Mucosa of stomach (tissue), 1 donor: ENCODE measurements around the gene CCT7.

ENCODE experiments used
- H3K27me3 ChIP-seq: one replicate; pipeline ENCODE4 v1.7.0; 2013; ENCODE audit warnings: mild to moderate bottlenecking, low read length; ENCODE audit not compliant: control insufficient read depth, insufficient read depth
- H3K36me3 ChIP-seq: one replicate; pipeline ENCODE4 v1.7.0; 2013; ENCODE audit warnings: low read length; ENCODE audit not compliant: control insufficient read depth, insufficient read depth
- H3K4me1 ChIP-seq: one replicate; pipeline ENCODE4 v1.7.0; 2013; ENCODE audit warnings: mild to moderate bottlenecking, low read length; ENCODE audit not compliant: control insufficient read depth, insufficient read depth
- H3K4me3 ChIP-seq: one replicate; pipeline ENCODE4 v1.7.0; 2013; ENCODE audit warnings: low read length
- H3K9ac ChIP-seq: one replicate; pipeline ENCODE4 v1.7.0; 2013; ENCODE audit warnings: mild to moderate bottlenecking, low read length, moderate library complexity
- H3K9me3 ChIP-seq: one replicate; pipeline ENCODE4 v1.7.0; 2013; ENCODE audit warnings: mild to moderate bottlenecking, low read length, moderate library complexity; ENCODE audit not compliant: control insufficient read depth
- donor health status: Pancreatic carcinoma.

CCT7 gene

GRCh38 chr2:73250872-73251846 is 17.1 kb downstream of the CCT7 start:
- Histone ChIP-seq H3K4me1 (no peaks in the 10 kb centered on the region), H3K9me3 (no peaks in the 10 kb centered on the region), H3K36me3 (peaks cover 16% of the 10 kb centered on the region), H3K4me3 (no peak overlapping the region), H3K27me3 (no peaks in the 10 kb centered on the region), H3K9ac (no peak overlapping the region)

DNA sequence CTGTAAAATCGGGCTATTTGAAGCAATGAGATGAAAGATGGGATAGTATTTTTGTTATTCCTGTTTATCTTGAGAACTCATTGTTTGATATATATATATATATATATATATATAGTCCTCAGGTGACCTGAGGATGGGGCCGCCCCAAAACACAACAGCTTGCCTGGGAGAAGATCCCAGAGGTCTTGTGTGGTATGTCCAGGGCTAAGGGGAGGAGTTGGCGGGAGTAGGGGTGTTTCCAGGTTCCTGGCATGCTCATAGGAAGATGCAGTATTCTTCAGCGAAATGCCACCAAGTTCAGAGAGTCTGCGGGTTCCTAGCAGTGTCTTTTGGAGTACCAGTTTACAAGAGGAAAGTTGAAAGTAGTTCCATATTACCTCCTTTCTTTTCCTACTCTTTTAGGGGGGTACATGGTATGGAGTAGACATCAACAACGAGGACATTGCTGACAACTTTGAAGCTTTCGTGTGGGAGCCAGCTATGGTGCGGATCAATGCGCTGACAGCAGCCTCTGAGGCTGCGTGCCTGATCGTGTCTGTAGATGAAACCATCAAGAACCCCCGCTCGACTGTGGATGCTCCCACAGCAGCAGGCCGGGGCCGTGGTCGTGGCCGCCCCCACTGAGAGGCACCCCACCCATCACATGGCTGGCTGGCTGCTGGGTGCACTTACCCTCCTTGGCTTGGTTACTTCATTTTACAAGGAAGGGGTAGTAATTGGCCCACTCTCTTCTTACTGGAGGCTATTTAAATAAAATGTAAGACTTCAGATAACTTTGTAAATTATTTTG is 18.3 kb downstream of the CCT7 start:
- no peak overlapping the region for H3K4me3 ChIP-seq
- H3K36me3 ChIP-seq = peaks cover 12% of the 10 kb centered on the region
- H3K27me3 ChIP-seq = no peaks in the 10 kb centered on the region
- no peak overlapping the region for H3K9ac ChIP-seq
- no peaks in the 10 kb centered on the region for H3K4me1 ChIP-seq
- H3K9me3 ChIP-seq = no peaks in the 10 kb centered on the region

DNA sequence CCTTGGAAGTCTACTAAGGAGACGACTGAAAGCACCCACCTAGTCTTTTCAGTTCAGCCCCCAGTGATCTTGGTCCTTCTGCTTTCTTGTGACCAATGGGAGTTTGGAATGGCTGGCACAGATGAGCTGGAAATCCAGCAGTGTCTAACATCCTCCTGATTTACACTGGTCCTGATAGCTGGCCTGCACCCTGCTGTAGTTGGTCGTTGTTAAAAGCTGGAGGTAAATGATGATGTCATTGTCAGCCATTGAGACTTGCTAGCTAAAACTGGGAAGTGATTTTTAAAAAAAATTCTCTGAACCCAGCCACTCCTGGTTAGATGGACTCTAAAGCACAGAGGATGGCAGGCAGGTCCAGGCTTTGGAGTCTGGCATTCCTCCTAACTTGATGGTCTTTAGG is 19.3 kb downstream of the CCT7 start:
- peaks cover 12% of the 10 kb centered on the region for H3K36me3 ChIP-seq
- no peak overlapping the region for H3K9ac ChIP-seq
- no peaks in the 10 kb centered on the region for H3K9me3 ChIP-seq

DNA sequence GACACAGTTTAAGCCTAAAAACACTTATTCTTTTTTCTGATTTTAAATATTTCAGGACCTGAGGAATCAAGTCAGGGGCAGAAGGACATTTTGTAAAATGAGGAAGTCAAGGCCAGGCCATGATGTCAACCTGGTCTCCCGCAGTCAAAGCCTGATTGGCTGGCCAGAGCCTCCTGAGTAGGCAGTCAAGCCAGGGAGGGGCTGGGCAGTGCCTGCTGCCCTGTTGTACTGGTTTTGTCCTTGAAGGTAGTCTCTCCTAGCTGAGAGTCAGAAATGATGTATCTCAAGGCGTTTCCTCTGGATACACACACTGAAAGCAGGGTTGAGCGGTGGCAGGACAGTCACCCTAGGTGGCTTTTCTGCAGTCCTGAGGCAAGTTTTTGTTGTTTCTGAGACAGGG is 19.8 kb downstream of the CCT7 start:
- no peaks in the 10 kb centered on the region for H3K27me3 ChIP-seq
- H3K4me3 ChIP-seq = no peak overlapping the region
- H3K9ac ChIP-seq = no peak overlapping the region
- H3K9me3 ChIP-seq = no peaks in the 10 kb centered on the region
- H3K4me1 ChIP-seq = no peaks in the 10 kb centered on the region
- H3K36me3 ChIP-seq = peaks cover 12% of the 10 kb centered on the region

More for the DNA sequence above, 19.3 kb downstream of the CCT7 start:
- H3K4me3 ChIP-seq = no peak overlapping the region
- no peaks in the 10 kb centered on the region for H3K27me3 ChIP-seq
- no peaks in the 10 kb centered on the region for H3K4me1 ChIP-seq

- peaks cover 12% of the 10 kb centered on the region for H3K36me3 ChIP-seq
- H3K4me3 ChIP-seq = no peak overlapping the region
- H3K9me3 ChIP-seq = no peaks in the 10 kb centered on the region
- H3K4me1 ChIP-seq = no peaks in the 10 kb centered on the region
- H3K9ac ChIP-seq = no peak overlapping the region
- no peaks in the 10 kb centered on the region for H3K27me3 ChIP-seq
Measured at GRCh38 chr2:73254343-73255006, 20.4 kb downstream of the CCT7 start.

DNA sequence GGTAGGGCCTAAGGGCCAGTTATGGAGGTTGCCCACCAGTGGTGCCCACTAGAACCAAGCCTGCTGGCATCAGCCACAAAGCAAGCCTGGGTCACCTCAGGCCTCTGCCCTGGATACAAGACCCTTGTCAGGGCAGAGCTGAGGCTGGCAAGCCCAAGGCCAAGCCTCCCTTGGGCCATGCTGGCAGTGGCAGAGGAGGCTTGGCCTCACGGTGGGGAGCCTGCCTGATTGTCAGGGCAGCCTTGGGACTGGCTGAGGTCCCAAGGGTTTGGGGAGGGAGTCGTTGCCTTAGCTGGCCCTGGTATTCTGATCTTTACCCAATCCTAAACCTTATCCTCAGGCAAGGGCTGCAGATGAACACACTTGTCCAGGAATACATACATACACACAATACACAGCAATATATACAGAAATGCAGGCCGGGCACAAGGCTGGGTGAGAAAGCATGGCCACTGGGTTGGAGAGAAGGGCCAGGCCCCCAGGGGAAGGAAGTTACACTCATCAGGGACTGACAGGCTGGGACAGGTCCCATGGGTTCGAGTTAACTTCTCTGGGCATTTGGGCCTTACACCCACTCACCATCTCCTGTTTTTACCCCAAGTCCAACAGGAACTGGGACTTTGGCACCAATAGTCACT is 21.0 kb downstream of the CCT7 start:
- Histone ChIP-seq H3K9ac (no peak overlapping the region), H3K36me3 (peaks cover 6% of the 10 kb centered on the region)

DNA sequence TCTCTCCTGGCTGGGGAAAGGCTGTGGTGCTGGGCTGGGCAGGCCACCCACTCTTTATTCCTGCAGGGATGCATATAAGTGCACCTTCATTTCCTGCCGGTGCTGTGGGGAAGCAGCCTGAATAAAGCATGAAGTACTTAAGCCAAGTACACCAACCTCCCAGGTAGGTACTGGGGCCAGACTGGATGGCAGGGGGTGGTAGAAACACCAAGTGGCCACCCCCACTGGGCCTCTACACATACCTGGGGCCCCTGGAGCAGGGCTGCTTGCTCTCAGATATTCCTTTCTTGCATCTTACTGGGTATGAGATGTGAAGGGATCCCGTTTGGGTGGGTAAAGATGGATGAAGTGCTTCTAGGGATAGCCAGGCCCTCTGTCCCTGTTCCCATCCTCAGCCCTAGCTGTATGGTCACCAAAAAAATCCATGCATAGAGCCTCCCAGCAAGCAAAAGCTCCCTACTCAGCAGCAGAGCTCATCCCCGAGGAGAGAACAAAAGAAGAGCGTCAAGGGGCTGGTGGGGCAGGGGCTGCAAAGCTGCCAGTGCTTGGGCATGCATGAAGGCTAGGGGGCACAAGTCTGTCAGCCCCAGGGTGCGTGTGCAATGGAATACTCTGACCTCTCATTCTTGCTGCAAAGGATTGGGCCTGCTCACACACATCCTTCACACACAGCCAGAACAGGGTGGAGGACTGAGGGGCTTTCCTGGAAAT is 22.0 kb downstream of the CCT7 start:
- Histone ChIP-seq H3K9ac (no peak overlapping the region), H3K36me3 (no peaks in the 10 kb centered on the region), H3K27me3 (no peaks in the 10 kb centered on the region), H3K4me1 (no peaks in the 10 kb centered on the region), H3K4me3 (no peak overlapping the region), H3K9me3 (no peaks in the 10 kb centered on the region)

More for the DNA sequence above, 21.0 kb downstream of the CCT7 start:
- Histone ChIP-seq H3K27me3 (no peaks in the 10 kb centered on the region), H3K9me3 (no peaks in the 10 kb centered on the region), H3K4me1 (no peaks in the 10 kb centered on the region), H3K4me3 (no peak overlapping the region)

DNA sequence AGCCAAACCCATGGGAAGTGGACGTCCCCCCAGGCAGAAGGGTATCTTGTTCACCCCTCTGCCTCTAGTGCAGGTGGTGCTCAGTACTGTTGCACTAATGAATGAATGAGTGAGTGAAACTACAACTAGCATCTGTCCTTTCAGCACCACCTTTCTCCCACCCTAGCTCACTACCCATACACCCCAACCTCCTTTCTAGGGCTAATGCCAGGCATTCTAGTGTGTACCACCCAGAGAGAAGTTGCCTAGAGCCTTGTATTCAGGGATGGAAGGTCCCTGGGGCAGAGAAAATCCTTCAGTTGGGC is 22.5 kb downstream of the CCT7 start:
- Histone ChIP-seq H3K9ac (no peak overlapping the region), H3K36me3 (no peaks in the 10 kb centered on the region), H3K27me3 (no peaks in the 10 kb centered on the region), H3K9me3 (no peaks in the 10 kb centered on the region), H3K4me1 (no peaks in the 10 kb centered on the region), H3K4me3 (no peak overlapping the region)

DNA sequence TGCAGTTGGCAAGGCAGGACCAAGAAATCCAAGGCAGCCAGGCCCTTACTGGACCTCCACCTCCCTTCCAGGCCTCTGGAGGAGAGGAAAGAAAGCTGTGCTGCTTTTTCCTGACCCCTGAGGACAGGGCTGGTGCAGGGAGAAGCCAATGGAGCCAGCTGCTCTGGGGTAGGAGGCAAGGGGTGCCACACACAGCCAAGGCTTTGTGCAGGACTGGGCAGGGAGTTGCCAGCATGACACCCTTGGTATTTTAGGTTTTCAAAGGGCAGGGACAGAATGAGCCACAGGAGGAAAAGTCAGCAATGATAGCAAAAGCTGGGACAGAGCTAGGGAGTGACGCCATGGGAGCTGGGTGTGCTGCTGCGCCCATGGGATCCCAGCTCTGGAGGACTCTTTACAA is 22.9 kb downstream of the CCT7 start:
- no peak overlapping the region for H3K4me3 ChIP-seq
- H3K27me3 ChIP-seq = no peaks in the 10 kb centered on the region
- no peaks in the 10 kb centered on the region for H3K36me3 ChIP-seq
- no peaks in the 10 kb centered on the region for H3K4me1 ChIP-seq
- H3K9me3 ChIP-seq = no peaks in the 10 kb centered on the region
- no peak overlapping the region for H3K9ac ChIP-seq

DNA sequence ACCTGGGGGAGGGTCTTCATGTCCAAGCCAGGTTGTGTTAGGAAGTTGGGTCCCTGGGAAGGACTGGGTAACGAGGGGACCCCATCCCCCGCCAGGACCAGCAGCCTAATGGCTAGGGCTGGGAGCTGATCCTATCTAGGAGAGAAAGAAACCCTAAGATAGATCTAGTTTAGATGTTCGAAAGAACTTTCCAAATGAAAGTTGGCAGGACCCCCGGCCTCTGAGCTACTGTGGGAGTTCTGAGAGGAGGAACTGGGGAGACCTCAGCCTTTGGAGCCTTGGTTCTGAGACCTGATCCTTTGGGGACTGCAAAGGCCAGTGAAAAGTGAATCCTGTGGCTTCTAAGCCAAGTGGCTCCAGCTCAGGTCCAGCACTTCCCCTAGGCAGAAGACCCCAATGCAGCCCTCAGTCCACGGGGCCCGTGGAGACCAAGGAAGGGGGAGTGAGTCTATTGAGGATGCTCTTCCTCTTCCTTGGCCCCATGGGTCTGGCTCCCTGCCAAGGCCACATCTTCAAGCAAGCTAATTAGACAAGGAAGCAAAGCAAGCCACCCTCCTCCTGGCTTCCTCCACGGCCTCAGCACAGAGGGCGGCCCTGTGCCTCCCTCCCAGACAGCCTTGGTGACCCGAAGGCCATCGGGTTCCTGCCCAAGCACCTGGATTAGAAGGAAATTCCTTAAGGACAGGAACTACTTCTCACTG is 23.5 kb downstream of the CCT7 start:
- Histone ChIP-seq H3K36me3 (no peaks in the 10 kb centered on the region), H3K9me3 (no peaks in the 10 kb centered on the region), H3K9ac (no peak overlapping the region), H3K27me3 (no peaks in the 10 kb centered on the region), H3K4me1 (no peaks in the 10 kb centered on the region), H3K4me3 (no peak overlapping the region)
